ENCODE data around the gene BCKDK.
"Not testable (repeated sequence)": the region's sequence is repeated elsewhere in the genome, so short reads cannot be mapped to it uniquely, and the experiment has no call there.

The BCKDK gene

GRCh38 chr16:31144418-31144817 lies 36.2 kb downstream of the BCKDK start:
- DNase-seq: not testable (repeated sequence)

DNA sequence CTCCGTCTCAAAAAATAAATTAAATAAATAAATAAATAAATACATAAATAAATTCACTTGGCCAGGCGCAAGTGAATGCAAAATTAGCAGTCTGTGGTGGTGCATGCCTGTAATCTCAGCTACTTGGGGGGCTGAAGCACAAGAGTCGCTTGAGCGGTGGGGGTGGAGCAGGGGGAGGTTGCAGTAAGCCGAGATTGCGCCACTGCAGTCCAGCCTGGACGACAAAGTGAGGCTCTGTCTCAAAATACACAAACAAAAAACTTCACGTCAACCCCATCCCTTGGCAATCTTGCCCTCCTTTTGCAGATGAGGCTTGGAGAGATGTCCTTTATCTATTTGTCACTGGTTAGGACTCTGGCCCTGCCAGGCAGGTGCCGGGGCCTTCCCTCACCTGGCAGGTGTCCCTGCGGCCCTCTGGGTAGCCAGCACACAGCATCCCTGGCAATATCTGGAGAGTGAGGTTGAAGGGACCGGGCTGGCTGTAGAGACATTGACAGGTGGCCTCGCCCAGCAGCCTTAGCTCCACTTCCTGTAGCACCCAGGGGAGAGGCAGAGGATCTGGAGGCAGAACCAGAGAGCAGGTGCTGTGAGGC lies 37.3 kb downstream of the BCKDK start:
- DNase-seq: no peak

GRCh38 chr16:31147574-31147973 lies 39.4 kb downstream of the BCKDK start:
- DNase-seq: no peak

- no peak for DNase-seq
These were observed 40.1 kb downstream of the BCKDK start for GRCh38 chr16:31148281-31148728.

DNA sequence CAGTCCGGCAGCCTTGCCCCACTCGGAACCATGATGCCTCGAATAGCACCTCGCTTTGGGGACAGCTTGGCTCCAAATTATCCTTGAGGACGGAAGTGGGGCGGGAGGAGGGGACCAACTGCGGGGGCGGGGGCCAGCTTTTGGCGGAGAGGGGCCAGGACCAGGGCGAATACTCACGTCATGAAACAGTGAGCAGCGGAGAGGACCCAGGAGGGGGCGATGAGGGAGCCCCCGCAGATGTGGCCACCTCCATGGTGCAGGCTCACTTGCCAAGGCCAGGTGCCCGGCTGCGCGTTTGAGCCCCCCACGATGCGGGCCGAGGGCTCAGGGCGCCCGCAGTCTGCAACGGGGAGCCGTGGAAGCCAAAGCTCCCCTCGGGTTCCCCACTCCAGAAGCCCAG lies 40.7 kb downstream of the BCKDK start:
- DNase-seq: no peak

GRCh38 chr16:31149332-31149731 lies 41.1 kb downstream of the BCKDK start:
- no peak for DNase-seq

- no peak for DNase-seq
These were observed 42.0 kb downstream of the BCKDK start, which contains the start of gene PRSS36 for GRCh38 chr16:31149894-31150890. Gene PRSS36 (minus strand): TSS chr16:31150066. CDS start chr16:31150035, 31 bp downstream.

GRCh38 chr16:31150976-31151375 lies 42.8 kb downstream of the BCKDK start:
- DNase-seq: not testable (repeated sequence)

- DNase-seq: no peak
These were observed 49.0 kb downstream of the BCKDK start for GRCh38 chr16:31157136-31157535.

All from NCI-H1105 (cell line).